RWPE1 (cell line): ENCODE measurements around the gene CCDC24.

Source experiments
- CTCF ChIA-PET: fragments of 350-600 bp; sonication (Branson Sonifier 250); formaldehyde crosslinking; extraction: SDS; loops from one replicate; lab custom pipeline; 2021; lab: Yijun Ruan, JAX
- POLR2A ChIA-PET: fragments of 400-600 bp; formaldehyde crosslinking; extraction: SDS; loops from one replicate; lab custom pipeline; 2020; ENCODE audit warnings: antibody characterized with exemption; ENCODE audit not compliant: low non-redundant PET; lab: Yijun Ruan, JAX
- DNase-seq: peaks from one replicate; pipeline ENCODE4 v3.0.0; 2012; ENCODE audit warnings: low spot score
- H3K27ac ChIP-seq: fragments of 450-650 bp; 2 replicates; pipeline ENCODE4 v1.5.1; 2017
- TF ChIP-seq, protein P1 (sequence below): fragments of 450-650 bp; conservative IDR thresholded peaks from 2 replicates; pipeline ENCODE4 v1.5.1; 2017; ENCODE audit warnings: low read depth, mild to moderate bottlenecking

The CCDC24 gene

DNA sequence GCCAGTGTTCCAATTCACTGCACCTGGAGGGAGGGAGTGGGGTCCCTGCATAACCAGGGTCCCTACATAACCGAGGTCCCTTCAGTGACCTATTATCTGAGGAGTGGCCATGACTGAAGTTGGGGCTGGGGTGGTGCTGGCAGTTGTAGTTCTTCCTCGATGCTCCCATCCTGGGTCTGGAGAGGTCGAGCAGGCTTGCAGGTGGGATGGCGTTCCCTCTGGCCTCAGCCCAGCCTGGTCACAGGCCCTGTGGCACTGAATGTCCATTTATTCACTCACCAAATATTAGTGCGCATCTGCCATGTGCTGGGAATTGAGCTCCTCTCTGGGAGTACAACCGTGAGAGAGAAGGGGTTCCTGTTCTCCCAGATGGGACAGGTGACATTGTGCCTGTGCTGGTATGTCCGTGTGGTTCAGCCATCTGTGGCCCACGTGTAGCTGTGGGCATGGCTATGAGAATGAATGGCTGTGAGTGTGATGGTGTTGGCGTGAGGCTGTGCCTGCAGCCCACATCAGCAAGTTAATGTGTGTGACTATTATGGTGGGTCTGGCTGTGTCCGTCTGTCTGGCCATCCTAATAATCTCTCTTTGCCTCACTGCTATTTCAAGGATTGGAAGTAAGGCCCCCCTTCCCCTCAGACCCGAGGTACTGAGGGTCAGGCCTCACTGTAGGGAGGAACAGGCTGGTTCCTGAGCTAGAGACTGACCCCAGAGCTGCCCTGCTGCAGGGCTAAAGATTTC, 43.7 kb downstream of the CCDC24 start:
- CTCF ChIA-PET, result interaction anchor here (0.6 to 3.7 kb wide), 3 partner anchors 30 to 639 kb away, joined by 3 to 43 read pairs (median 9); partner anchors contain the start of gene TMEM53
- POLR2A ChIA-PET, result no interaction called here
- no peak for DNase-seq
- TF ChIP-seq, protein P1, sequence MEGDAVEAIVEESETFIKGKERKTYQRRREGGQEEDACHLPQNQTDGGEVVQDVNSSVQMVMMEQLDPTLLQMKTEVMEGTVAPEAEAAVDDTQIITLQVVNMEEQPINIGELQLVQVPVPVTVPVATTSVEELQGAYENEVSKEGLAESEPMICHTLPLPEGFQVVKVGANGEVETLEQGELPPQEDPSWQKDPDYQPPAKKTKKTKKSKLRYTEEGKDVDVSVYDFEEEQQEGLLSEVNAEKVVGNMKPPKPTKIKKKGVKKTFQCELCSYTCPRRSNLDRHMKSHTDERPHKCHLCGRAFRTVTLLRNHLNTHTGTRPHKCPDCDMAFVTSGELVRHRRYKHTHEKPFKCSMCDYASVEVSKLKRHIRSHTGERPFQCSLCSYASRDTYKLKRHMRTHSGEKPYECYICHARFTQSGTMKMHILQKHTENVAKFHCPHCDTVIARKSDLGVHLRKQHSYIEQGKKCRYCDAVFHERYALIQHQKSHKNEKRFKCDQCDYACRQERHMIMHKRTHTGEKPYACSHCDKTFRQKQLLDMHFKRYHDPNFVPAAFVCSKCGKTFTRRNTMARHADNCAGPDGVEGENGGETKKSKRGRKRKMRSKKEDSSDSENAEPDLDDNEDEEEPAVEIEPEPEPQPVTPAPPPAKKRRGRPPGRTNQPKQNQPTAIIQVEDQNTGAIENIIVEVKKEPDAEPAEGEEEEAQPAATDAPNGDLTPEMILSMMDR, result no peak
- H3K27ac ChIP-seq, result peak overlapping the region; percentile 96

DNA sequence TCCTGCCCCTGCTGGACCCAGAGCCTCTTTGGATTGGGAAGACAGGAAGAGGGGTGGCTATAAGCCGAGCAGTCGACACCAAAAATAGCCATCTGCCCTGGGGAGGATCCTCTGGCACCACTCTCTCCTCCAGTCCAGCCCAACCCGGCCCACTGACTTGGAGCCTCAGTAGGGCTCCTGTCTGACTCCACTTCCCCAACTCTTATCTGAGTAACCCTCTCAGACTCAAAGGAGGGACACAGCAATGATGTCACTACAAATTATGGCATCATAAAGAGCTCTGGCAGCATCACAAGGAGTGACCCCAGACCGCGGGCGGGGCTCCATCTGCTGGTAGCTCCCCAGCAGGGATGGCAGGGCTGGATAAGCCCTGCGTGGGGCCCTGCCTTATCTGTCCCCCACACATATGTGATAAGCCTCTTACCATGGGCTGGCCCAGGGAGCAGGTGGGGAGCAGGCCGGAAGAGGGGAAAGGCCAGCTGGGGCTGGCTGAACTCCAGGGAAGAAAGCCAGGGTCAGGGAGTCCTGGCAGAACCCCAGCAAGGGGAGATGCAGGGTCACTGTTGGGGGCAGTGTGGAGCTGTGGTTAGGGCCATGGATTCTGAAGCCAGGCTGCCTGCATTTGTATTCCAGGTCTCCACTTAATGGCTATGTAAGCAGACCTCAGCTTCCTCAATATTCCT, 44.5 kb downstream of the CCDC24 start:
- TF ChIP-seq, protein P1, result no peak
- ChIA-PET POLR2A (no interaction called here), CTCF (interaction anchor here (0.5 to 3.7 kb wide), 10 partner anchors 12 to 638 kb away, joined by 3 to 43 read pairs (median 4); partner anchors contain the start of gene TMEM53)
- peak overlapping the region; percentile 96 for H3K27ac ChIP-seq
- DNase-seq, result no peak

DNA sequence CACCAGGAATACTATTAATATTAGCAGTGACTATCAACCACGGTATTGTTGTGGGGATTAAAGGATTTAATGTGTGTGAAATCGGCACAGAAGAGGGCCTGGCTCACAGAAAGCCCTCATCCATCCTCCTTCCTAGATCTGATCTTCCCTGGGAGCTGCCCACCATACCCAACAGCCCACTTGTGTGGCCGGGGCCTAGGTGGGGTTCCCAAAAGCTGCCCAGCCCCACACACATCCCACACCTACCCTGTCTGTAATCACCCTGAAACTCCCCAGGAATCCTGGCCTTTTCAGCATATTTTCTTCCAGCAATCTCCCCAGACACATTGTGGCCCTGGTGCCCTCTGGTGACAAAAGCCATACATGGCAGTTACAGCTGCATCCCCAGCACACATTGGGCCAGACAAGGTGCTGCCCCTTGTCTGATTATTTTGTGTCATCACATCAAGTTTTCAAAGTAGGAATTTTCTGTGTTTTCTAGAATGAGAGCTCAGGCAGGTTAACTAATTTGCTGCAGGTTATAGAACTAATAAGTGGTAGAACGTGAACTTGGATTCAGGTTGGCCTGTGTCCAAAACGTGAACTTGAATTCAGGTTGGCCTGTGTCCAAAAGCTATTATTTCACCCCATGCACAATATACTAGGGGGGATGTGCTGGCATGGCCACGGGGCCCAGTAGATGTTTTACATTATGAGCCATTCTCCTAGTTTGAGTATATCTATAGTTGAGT, 45.2 kb downstream of the CCDC24 start:
- CTCF ChIA-PET, result interaction anchor here (0.5 to 3.7 kb wide), 16 partner anchors 8 to 678 kb away, joined by 3 to 43 read pairs (median 4); no protein-coding TSS in a partner anchor
- H3K27ac ChIP-seq, result peak overlapping the region; percentile 96

DNA sequence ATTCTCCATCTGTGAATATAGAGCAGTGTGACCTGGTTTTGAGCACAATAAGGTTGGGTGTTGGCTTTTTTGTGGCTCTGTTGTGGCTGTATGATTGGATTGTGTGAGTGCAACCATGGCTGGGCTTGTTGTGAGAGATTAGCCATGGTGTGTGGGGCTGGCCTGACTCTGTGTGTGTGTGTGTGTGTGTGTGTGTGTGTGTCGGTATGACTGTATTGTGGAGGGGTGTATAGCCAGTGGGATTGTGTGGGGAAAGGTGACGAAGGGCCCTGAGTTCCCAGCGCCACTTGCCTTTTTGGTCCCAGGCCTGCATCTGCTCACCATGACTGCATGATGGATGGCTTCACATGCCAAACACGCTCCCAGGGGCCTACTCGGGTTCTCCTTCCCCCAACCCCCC, 45.8 kb downstream of the CCDC24 start:
- CTCF ChIA-PET, result interaction anchor here (0.6 to 3.7 kb wide), 13 partner anchors 7 to 274 kb away, joined by 3 to 43 read pairs (median 4); no protein-coding TSS in a partner anchor
- TF ChIP-seq, protein P1, result no peak
- DNase-seq, result no peak
- POLR2A ChIA-PET, result no interaction called here
- H3K27ac ChIP-seq, result no peak overlapping the region

More for the DNA sequence above, 45.2 kb downstream of the CCDC24 start:
- TF ChIP-seq, protein P1, result peak; percentile 91
- DNase-seq, result peak; percentile 68
- POLR2A ChIA-PET, result no interaction called here

DNA sequence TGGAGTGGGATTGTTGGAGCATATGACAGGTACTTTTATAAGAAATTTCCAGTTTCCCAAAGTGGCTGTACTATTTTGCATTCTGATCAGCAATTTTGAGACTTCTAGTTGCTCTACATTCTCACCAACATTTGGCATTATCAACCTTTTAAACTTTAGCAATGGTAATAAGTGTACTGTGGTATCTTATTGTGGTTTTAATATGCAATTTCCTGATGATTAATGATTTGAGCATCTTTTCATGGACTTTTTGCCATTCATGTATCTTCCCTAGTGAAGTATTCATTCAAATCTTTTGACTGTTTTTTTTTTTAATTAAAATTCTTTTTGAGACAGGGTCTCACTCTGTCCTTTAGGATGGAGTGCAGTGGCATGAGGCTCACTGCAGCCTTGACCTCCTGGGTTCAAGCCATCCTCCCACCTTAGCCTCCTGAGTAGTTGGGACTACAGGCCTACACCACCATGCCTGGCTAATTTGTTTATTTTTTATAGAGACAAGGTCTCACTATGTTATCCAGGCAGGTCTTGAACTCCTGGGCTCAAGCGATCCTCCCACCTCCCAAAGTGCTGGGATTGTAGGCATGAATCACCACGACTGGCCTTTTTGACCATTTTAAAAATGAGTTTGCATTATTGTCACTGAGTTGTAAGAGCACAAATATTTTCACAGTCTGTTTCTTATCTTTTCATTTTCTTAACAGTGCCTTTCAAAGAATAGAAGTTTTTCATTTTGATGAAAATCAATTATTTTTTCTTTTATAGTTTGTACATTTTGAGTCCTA, 47.7 kb downstream of the CCDC24 start:
- ChIA-PET CTCF (interaction anchor here (0.6 kb wide), 1 partner anchor 10 kb away, joined by 4 read pairs; no protein-coding TSS in a partner anchor), POLR2A (no interaction called here)
- DNase-seq, result no peak
- H3K27ac ChIP-seq, result no peak overlapping the region
- TF ChIP-seq, protein P1, result no peak
